Keratinocyte (primary cell): Measurements from ENCODE around the gene CALHM4.

ENCODE experiments used
- EZH2 ChIP-seq: IDR thresholded peaks from one replicate; pipeline ENCODE4 v1.6.1; 2012; ENCODE audit warnings: inconsistent platforms, mild to moderate bottlenecking, low read length, moderate library complexity
- TF ChIP-seq, protein P1 (sequence below), 3 experiments: IDR thresholded peaks in 1 of 3; conservative IDR thresholded peaks in 1 of 3; optimal IDR thresholded peaks in 1 of 3; 2 replicates in 2 of 3; 3 replicates in 1 of 3; pipeline versions ENCODE3 to v1.5.1; 2011; ENCODE audit warnings: low read length in 3 of 3, mild to moderate bottlenecking in 3 of 3, moderate library complexity in 2 of 3, control low read depth in 1 of 3, inconsistent platforms in 1 of 3; ENCODE audit not compliant: insufficient read depth in 2 of 3; ENCODE audit errors: extremely low read depth in 1 of 3

DNA sequence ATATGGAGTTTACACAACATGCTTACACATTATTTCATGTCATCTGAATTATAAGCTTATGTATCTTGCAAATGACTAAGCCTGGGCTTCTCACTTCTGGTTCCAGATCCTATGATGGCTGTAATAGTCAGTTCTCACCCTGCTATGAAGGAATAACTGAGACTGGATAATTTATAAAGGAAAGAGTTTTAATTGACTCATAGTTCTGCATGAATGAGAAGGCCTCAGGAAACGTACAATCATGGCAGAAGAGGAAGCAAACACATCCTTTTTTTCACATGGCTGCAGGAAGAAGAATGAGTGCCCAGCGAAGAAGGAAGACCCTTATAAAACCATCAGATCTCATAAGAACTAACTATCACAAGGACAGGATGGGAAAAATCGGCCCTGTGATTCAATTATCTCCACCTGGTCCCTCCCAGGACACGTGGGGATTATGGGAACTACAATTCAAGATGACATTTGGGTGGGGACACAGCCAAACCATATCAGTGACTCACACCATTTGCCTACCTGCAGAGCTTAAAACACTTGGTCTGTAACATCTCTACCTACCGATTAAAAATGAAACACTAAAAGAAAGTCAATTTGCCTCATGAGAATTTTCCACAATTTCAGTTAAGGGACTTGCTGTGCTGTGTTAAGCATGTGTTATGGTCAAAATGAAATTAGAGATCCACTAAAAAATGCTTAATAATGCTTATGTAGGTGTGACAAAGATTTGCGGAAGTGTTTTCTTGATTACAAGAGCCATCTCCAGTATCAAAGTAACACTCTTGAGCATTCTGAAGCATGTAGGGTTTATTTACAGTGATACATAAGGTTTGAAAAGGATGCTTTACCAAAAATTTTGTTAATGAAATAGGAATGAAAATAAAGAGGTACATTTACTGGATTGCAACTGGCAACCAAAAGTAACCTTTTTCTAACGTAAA lies 15.5 kb downstream of the CALHM4 start:
- TF ChIP-seq, protein P1, sequence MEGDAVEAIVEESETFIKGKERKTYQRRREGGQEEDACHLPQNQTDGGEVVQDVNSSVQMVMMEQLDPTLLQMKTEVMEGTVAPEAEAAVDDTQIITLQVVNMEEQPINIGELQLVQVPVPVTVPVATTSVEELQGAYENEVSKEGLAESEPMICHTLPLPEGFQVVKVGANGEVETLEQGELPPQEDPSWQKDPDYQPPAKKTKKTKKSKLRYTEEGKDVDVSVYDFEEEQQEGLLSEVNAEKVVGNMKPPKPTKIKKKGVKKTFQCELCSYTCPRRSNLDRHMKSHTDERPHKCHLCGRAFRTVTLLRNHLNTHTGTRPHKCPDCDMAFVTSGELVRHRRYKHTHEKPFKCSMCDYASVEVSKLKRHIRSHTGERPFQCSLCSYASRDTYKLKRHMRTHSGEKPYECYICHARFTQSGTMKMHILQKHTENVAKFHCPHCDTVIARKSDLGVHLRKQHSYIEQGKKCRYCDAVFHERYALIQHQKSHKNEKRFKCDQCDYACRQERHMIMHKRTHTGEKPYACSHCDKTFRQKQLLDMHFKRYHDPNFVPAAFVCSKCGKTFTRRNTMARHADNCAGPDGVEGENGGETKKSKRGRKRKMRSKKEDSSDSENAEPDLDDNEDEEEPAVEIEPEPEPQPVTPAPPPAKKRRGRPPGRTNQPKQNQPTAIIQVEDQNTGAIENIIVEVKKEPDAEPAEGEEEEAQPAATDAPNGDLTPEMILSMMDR (optimal IDR thresholded peaks at IDR 0.05 in 1 of 3, IDR thresholded peaks at IDR 0.05 in 1 of 3, conservative IDR thresholded peaks at IDR 0.05 in 1 of 3; ENCODE audit: extremely low read depth in 1 of 3, insufficient read depth in 2 of 3, low read length in 3 of 3) = no peak
- TF ChIP-seq EZH2 = no peak
